Gastroesophageal sphincter (tissue), 4 donors: ENCODE measurements around the gene COL4A3. TPM values are rescaled to one million over a fixed set of nuclear protein-coding genes. Genes with fewer than 3 reads are reported as not detected.

ENCODE experiments used
- ATAC-seq: fragments of 150-250 bp; one replicate; pipeline ENCODE4 v1.9.1; 2016; ENCODE audit warnings: mild to moderate bottlenecking, moderate library complexity
- H3K27ac ChIP-seq, 4 donors: fragments of 200-600 bp; sonication (generic) in 3 of 4; 1 replicate in 3 of 4; 2 replicates in 1 of 4; pipeline ENCODE4 v1.5.1; 2016 to 2019
- H3K27me3 ChIP-seq: fragments of 200-600 bp; sonication (generic); one replicate; pipeline ENCODE4 v1.5.1; 2019
- H3K36me3 ChIP-seq, 2 donors: fragments of 200-600 bp; sonication (generic); one replicate each; pipeline ENCODE4 v1.5.1; 2019; ENCODE audit warnings: control low read depth in 1 of 2
- H3K4me1 ChIP-seq, 3 donors: fragments of 200-600 bp; sonication (generic); 1 replicate in 2 of 3; 2 replicates in 1 of 3; pipeline ENCODE4 v1.5.1; 2016 to 2019; ENCODE audit warnings: control low read depth in 2 of 3
- H3K4me3 ChIP-seq, 2 donors: fragments of 200-600 bp; sonication (generic); one replicate each; pipeline ENCODE4 v1.5.1; 2019; ENCODE audit warnings: mild to moderate bottlenecking in 1 of 2, moderate library complexity in 1 of 2
- H3K9me3 ChIP-seq, 3 donors: fragments of 200-600 bp; sonication (generic); one replicate each; pipeline ENCODE4 v1.5.1; 2017 to 2019; ENCODE audit warnings: control low read depth in 2 of 3
- CTCF ChIP-seq, 4 experiments: fragments of 200-600 bp in 2 of 4; fragments of 450-650 bp in 2 of 4; sonication (generic) in 1 of 4; IDR thresholded peaks; one replicate each; pipeline ENCODE4 v1.5.1; 2017 to 2019; ENCODE audit warnings: antibody characterized with exemption in 4 of 4, mild to moderate bottlenecking in 2 of 4, moderate library complexity in 2 of 4
- EP300 ChIP-seq: sonication (generic); formaldehyde crosslinking; IDR thresholded peaks from one replicate; pipeline ENCODE4 v1.6.1; 2017; ENCODE audit warnings: antibody characterized with exemption, mild to moderate bottlenecking
- POLR2A ChIP-seq, 2 donors: fragments of 450-650 bp; IDR thresholded peaks; one replicate each; pipeline ENCODE4 v1.6.1; 2017; ENCODE audit warnings: antibody characterized with exemption in 2 of 2, mild to moderate bottlenecking in 2 of 2, moderate library complexity in 1 of 2
- POLR2AphosphoS5 ChIP-seq: sonication (generic); formaldehyde crosslinking; IDR thresholded peaks from one replicate; pipeline ENCODE4 v1.6.1; 2017; ENCODE audit warnings: antibody characterized with exemption
- WGBS, 2 donors: methylation state at CpG; one replicate each; pipeline ENCODE4 v1.1.5; 2018; ENCODE audit warnings: low coverage in 1 of 2; 5-methylcytosine and 5-hydroxymethylcytosine counted together
- total RNA-seq, 4 donors: library from RNA; depleted of rRNA; stranded (reverse); fragments of >200 nt; gene quantifications; one replicate each; pipeline ENCODE4 v1.1.0, GENCODE V29; 2016

The COL4A3 gene
- total RNA-seq, 4 donors from 2014 or later: 2.7 to 8.9 (median 6.1) TPM

GRCh38 chr2:227180770-227181169 lies 16.3 kb downstream of the COL4A3 start:
- no peaks in the 10 kb centered on the region for H3K36me3 ChIP-seq
- no peaks in the 10 kb centered on the region for H3K4me1 ChIP-seq
- no peaks in the 10 kb centered on the region for H3K9me3 ChIP-seq
- WGBS, 2 donors: 59 to 70% methylated on average over 3 of the region's 3 CpGs
- no peak overlapping the region for H3K27ac ChIP-seq
- H3K4me3 ChIP-seq: no peak overlapping the region
- TF ChIP-seq EP300 (no peak), POLR2A (IDR thresholded peaks at IDR 0.05) (no peak), POLR2AphosphoS5 (no peak), CTCF (IDR thresholded peaks at IDR 0.05) (no peak)
- ATAC-seq: no peak
- H3K27me3 ChIP-seq: no peaks in the 10 kb centered on the region

- no peaks in the 10 kb centered on the region for H3K36me3 ChIP-seq
Observed at GRCh38 chr2:227182765-227183164, 18.3 kb downstream of the COL4A3 start.

GRCh38 chr2:227183657-227184367 lies 19.4 kb downstream of the COL4A3 start:
- Histone ChIP-seq H3K4me1 (no peaks in the 10 kb centered on the region), H3K27ac (no peak overlapping the region), H3K9me3 (no peaks in the 10 kb centered on the region), H3K36me3 (no peaks in the 10 kb centered on the region), H3K27me3 (no peaks in the 10 kb centered on the region), H3K4me3 (no peak overlapping the region)
- TF ChIP-seq CTCF (IDR thresholded peaks at IDR 0.05) (no peak), POLR2A (IDR thresholded peaks at IDR 0.05) (no peak), POLR2AphosphoS5 (no peak), EP300 (no peak)
- no peak for ATAC-seq
- 70 to 92% methylated on average over 2 of the region's 2 CpGs for WGBS, 2 donors

More at GRCh38 chr2:227182765-227183164, 18.3 kb downstream of the COL4A3 start:
- H3K9me3 ChIP-seq: no peaks in the 10 kb centered on the region
- ATAC-seq: no peak
- no peaks in the 10 kb centered on the region for H3K27me3 ChIP-seq
- TF ChIP-seq EP300: no peak
- no peak for TF ChIP-seq CTCF (IDR thresholded peaks at IDR 0.05)
- TF ChIP-seq POLR2A (IDR thresholded peaks at IDR 0.05): no peak
- TF ChIP-seq POLR2AphosphoS5: no peak
- no peak overlapping the region for H3K27ac ChIP-seq
- H3K4me3 ChIP-seq: no peak overlapping the region
- no peaks in the 10 kb centered on the region for H3K4me1 ChIP-seq

- Histone ChIP-seq H3K27me3 (no peaks in the 10 kb centered on the region), H3K9me3 (no peaks in the 10 kb centered on the region), H3K27ac (no peak overlapping the region), H3K36me3 (no peaks in the 10 kb centered on the region), H3K4me1 (no peaks in the 10 kb centered on the region), H3K4me3 (no peak overlapping the region)
- no peak for TF ChIP-seq POLR2A (IDR thresholded peaks at IDR 0.05)
- TF ChIP-seq CTCF (IDR thresholded peaks at IDR 0.05): no peak
- no peak for TF ChIP-seq POLR2AphosphoS5
- no peak for TF ChIP-seq EP300
- 76 to 80% methylated on average over 1 to 6 of the region's 6 CpGs for WGBS, 2 donors
- ATAC-seq: no peak
Observed at GRCh38 chr2:227185615-227186232, 21.3 kb downstream of the COL4A3 start.

- Histone ChIP-seq H3K27me3 (no peaks in the 10 kb centered on the region), H3K27ac (no peak overlapping the region), H3K4me3 (no peak overlapping the region), H3K36me3 (no peaks in the 10 kb centered on the region), H3K9me3 (no peaks in the 10 kb centered on the region), H3K4me1 (no peaks in the 10 kb centered on the region)
- TF ChIP-seq POLR2A (IDR thresholded peaks at IDR 0.05) (no peak), CTCF (IDR thresholded peaks at IDR 0.05) (no peak), EP300 (no peak), POLR2AphosphoS5 (no peak)
- WGBS, 2 donors: 20 to 80% methylated on average over 1 of the region's 1 CpG
- no peak for ATAC-seq
Observed at GRCh38 chr2:227186751-227187150, 22.3 kb downstream of the COL4A3 start.
